ENCODE results near the gene PPP3R1.

Gene PPP3R1

DNA sequence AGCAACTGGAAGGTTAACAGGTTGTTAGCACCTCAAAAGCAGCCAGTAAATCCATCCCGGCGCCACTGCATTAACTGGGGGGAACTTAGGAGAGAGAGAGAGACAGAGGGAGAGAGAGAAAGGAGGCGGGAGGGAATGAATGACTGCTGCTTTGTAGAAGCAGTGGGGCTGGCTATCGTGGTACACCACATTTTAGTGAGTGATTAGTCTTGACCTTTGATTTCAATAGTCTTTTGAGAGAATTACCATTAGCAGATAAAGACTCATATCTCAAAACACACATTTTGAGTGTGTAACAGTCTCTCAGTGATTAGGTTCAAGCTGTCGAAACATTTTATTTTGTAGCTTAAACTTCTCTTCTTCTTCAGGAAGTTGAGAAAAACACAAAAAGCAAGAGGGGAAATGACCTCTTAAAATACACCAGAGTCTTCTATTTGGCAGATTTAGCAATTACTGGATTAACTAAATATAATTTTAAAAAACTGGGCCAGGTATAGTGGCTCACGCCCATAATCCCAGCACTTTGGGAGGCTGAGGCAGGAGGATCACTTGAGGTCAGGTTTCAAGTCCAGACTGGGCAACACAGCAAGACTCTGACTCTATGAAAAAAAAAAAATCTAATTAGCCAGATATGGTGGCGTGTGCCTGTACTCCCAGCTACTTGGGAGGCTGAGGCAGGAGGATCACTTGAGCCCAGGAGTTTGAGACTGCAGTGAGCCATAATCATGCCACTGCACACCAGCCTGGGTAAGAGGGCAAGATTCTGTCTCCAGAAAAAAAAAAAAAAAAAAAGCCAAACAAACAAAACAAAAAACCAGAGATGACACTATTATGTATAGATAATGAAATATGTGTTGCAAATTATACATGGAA lies 116.6 kb downstream of the PPP3R1 start:
- no peaks in the 10 kb centered on the region for H3K27me3 ChIP-seq (replicated peaks; ENCODE audit: control insufficient read depth, insufficient read depth, low read length)
- no peak for DNase-seq (ENCODE audit: extremely low read depth, insufficient read length)
- H3K36me3 ChIP-seq (ENCODE audit: control insufficient read depth, insufficient read depth, low read length), result no peaks in the 10 kb centered on the region; the same call in none of the 2 replicates
- no peak overlapping the region for H3K4me3 ChIP-seq (replicated peaks; ENCODE audit: low read depth, low read length)
- TF ChIP-seq, protein P1, sequence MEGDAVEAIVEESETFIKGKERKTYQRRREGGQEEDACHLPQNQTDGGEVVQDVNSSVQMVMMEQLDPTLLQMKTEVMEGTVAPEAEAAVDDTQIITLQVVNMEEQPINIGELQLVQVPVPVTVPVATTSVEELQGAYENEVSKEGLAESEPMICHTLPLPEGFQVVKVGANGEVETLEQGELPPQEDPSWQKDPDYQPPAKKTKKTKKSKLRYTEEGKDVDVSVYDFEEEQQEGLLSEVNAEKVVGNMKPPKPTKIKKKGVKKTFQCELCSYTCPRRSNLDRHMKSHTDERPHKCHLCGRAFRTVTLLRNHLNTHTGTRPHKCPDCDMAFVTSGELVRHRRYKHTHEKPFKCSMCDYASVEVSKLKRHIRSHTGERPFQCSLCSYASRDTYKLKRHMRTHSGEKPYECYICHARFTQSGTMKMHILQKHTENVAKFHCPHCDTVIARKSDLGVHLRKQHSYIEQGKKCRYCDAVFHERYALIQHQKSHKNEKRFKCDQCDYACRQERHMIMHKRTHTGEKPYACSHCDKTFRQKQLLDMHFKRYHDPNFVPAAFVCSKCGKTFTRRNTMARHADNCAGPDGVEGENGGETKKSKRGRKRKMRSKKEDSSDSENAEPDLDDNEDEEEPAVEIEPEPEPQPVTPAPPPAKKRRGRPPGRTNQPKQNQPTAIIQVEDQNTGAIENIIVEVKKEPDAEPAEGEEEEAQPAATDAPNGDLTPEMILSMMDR (IDR thresholded peaks at IDR 0.05; ENCODE audit: insufficient read depth, low read length, poor library complexity, severe bottlenecking), result no peak

GRCh38 chr2:68134554-68134953 lies 117.8 kb downstream of the PPP3R1 start:
- DNase-seq (ENCODE audit: extremely low read depth, insufficient read length), result no peak
- TF ChIP-seq, protein P1 (IDR thresholded peaks at IDR 0.05; ENCODE audit: insufficient read depth, low read length, poor library complexity, severe bottlenecking), result no peak
- Histone ChIP-seq H3K36me3 (ENCODE audit: control insufficient read depth, insufficient read depth, low read length) (no peaks in the 10 kb centered on the region; the same call in none of the 2 replicates), H3K27me3 (replicated peaks; ENCODE audit: control insufficient read depth, insufficient read depth, low read length) (no peaks in the 10 kb centered on the region), H3K4me3 (replicated peaks; ENCODE audit: low read depth, low read length) (no peak overlapping the region)

- DNase-seq (ENCODE audit: extremely low read depth, insufficient read length), result no peak
- no peak overlapping the region for H3K4me3 ChIP-seq (replicated peaks; ENCODE audit: low read depth, low read length)
- no peaks in the 10 kb centered on the region for H3K27me3 ChIP-seq (replicated peaks; ENCODE audit: control insufficient read depth, insufficient read depth, low read length)
- TF ChIP-seq, protein P1 (IDR thresholded peaks at IDR 0.05; ENCODE audit: insufficient read depth, low read length, poor library complexity, severe bottlenecking), result no peak
- no peaks in the 10 kb centered on the region; the same call in none of the 2 replicates for H3K36me3 ChIP-seq (ENCODE audit: control insufficient read depth, insufficient read depth, low read length)
These were observed 118.2 kb downstream of the PPP3R1 start for GRCh38 chr2:68134120-68134519.

All from GM06990 (cell line).